Aorta (tissue), 5 donors: ENCODE measurements around the gene LONRF2. TPM values are rescaled to one million over a fixed set of nuclear protein-coding genes. Genes with fewer than 3 reads are reported as not detected.

Source experiments
- ATAC-seq: fragments of 200-7000 bp; cut with Tn5 transposase; one replicate; pipeline ENCODE4 v1.9.1; 2022; ENCODE audit warnings: moderate library complexity; ENCODE audit not compliant: low FRiP score
- DNase-seq, 2 donors: peaks; one replicate each; pipeline ENCODE4 v3.0.0-alpha.2; 2020
- H3K27ac ChIP-seq, 2 donors: one replicate each; pipeline ENCODE4 v1.5.1; 2013; ENCODE audit warnings: low read length in 2 of 2, mild to moderate bottlenecking in 2 of 2, moderate library complexity in 2 of 2, control low read depth in 1 of 2, inconsistent platforms in 1 of 2, low read depth in 1 of 2
- H3K27me3 ChIP-seq, 2 donors: one replicate each; pipeline ENCODE4 v1.6.1; 2013; ENCODE audit warnings: control low read depth in 1 of 2, low read length in 1 of 2, mild to moderate bottlenecking in 1 of 2, moderate library complexity in 1 of 2; ENCODE audit not compliant: insufficient read depth in 2 of 2, control insufficient read depth in 1 of 2
- H3K36me3 ChIP-seq, 2 donors: one replicate each; pipeline ENCODE4 v1.6.1; 2013; ENCODE audit warnings: control low read depth in 1 of 2, low read length in 1 of 2, mild to moderate bottlenecking in 1 of 2; ENCODE audit not compliant: insufficient read depth in 2 of 2, control insufficient read depth in 1 of 2
- H3K4me1 ChIP-seq, 2 donors: one replicate each; pipeline ENCODE4 v1.6.1; 2013; ENCODE audit warnings: low read length in 2 of 2, control low read depth in 1 of 2, mild to moderate bottlenecking in 1 of 2, moderate library complexity in 1 of 2; ENCODE audit not compliant: insufficient read depth in 2 of 2, control insufficient read depth in 1 of 2
- H3K4me3 ChIP-seq, 2 donors: one replicate each; pipeline ENCODE4 v1.5.1; 2013; ENCODE audit warnings: low read length in 2 of 2, control low read depth in 1 of 2, mild to moderate bottlenecking in 1 of 2
- H3K9me3 ChIP-seq: one replicate; pipeline ENCODE4 v1.6.1; 2013; ENCODE audit warnings: mild to moderate bottlenecking, low read length; ENCODE audit not compliant: control insufficient read depth
- WGBS, 2 donors: extraction: QIAGEN DNeasy Blood & Tissue Kit; methylation state at CpG; one replicate each; pipeline ENCODE4 v1.1.7; 2013; 5-methylcytosine and 5-hydroxymethylcytosine counted together
- intact Hi-C, 2 donors: fragments of 100-400 bp; cut with DNase I; formaldehyde crosslinking; loops; one replicate each; pipeline versions ENCODE4 v1.14.2 to v1.15.0; 2022
- polyA plus RNA-seq, 2 donors: library from polyadenylated mRNA; stranded (reverse); fragments of 200-250 nt; gene quantifications; one replicate each; pipeline ENCODE4 v1.2.3, GENCODE V29; 2013
- total RNA-seq, 2 donors: library from RNA; stranded (reverse); fragmentation: NEBNext Ultra II Directional; extraction: Animal tissue kit (Norgen Biotek cat#: 25700); gene quantifications; one replicate each; pipeline ENCODE4 v1.2.1, GENCODE V29; 2021
- donor health status: healthy with polysubstance abuse.
- donor health status: Bipolar disorder and iron deficiency.
- donor health status: DM: no; HTN: no; CAD: no.
- donor health status: DM: no; HTN: no; CAD: no.
- donor health status: DM: yes; HTN: yes; CAD: no.

The LONRF2 gene
- total and polyA plus RNA-seq, 4 donors: 0.43 to 10.9 (median 5.5) TPM

GRCh38 chr2:100283724-100284501 lies 38.4 kb downstream of the LONRF2 start:
- ATAC-seq (no peak), DNase-seq (no peak)
- H3K4me1 ChIP-seq: no peaks in the 10 kb centered on the region
- no peak overlapping the region for H3K27ac ChIP-seq
- WGBS, 2 donors: 79 to 84% methylated on average over 20 of the region's 20 CpGs
- H3K36me3 ChIP-seq: peaks cover 0 to 10% of the 10 kb centered on the region in 2 donors
- H3K4me3 ChIP-seq: no peak overlapping the region
- intact Hi-C loops: no loop called here
- no peaks in the 10 kb centered on the region for H3K27me3 ChIP-seq
- no peaks in the 10 kb centered on the region for H3K9me3 ChIP-seq

DNA sequence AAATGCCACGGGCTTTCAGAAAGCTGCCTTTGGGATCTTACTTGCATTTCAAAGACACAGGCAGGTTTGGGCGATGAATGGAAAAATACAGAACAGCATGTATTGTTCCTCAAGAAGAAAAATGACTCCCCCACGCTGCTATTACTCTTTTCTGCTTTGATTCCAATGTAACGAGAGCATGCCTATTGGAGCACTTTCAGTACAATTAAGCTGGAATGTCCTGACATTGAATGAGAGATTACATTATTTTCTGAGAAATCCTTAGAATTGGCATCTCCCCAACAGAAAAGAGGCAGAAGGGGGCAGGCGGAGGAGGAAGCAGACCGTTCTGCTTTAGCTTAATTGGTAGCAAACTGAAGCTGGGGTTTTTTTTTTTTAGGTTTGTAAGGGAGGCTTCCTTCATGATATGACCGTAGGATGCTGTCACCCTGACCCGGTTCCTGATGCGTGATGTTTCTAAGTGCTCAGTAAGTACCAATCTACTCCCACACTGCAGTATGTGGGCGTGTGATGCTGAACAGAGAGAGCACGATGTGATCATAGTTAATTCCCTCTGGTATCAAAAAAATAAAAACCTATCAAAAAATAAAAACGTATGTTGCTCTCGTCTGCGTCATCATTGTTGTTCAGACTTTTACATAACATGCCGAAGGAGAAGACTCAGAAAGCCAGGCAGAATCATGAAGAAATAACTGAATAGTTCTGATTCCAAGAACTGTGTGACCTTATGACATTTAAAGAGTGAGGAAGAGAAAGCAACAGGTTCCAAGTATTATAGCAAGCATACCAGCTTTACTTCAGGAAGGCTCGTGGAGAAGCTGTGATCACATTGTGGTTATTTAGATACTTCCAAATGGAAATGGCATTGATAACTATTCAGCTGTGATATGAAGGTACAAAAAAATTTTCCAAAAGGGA lies 40.5 kb downstream of the LONRF2 start:
- intact Hi-C loops: no loop called here
- no peaks in the 10 kb centered on the region for H3K27me3 ChIP-seq
- H3K4me3 ChIP-seq: no peak overlapping the region
- H3K36me3 ChIP-seq: peaks cover 0 to 6% of the 10 kb centered on the region in 2 donors
- no peaks in the 10 kb centered on the region for H3K9me3 ChIP-seq
- H3K4me1 ChIP-seq: no peaks in the 10 kb centered on the region
- H3K27ac ChIP-seq: no peak overlapping the region
- WGBS, 2 donors: 45 to 48% methylated on average over 16 of the region's 16 CpGs
- ATAC-seq: peak; percentile 37
- DNase-seq: no peak

- no peaks in the 10 kb centered on the region for H3K9me3 ChIP-seq
- H3K27ac ChIP-seq: no peak overlapping the region
- no peaks in the 10 kb centered on the region for H3K27me3 ChIP-seq
- DNase-seq (no peak), ATAC-seq (no peak)
- H3K36me3 ChIP-seq: no peaks in the 10 kb centered on the region
- intact Hi-C loops: no loop called here
- H3K4me3 ChIP-seq: no peak overlapping the region
- no peaks in the 10 kb centered on the region for H3K4me1 ChIP-seq
- 86 to 90% methylated on average over 17 of the region's 17 CpGs for WGBS, 2 donors
Measured at GRCh38 chr2:100279586-100280534, 42.4 kb downstream of the LONRF2 start.

DNA sequence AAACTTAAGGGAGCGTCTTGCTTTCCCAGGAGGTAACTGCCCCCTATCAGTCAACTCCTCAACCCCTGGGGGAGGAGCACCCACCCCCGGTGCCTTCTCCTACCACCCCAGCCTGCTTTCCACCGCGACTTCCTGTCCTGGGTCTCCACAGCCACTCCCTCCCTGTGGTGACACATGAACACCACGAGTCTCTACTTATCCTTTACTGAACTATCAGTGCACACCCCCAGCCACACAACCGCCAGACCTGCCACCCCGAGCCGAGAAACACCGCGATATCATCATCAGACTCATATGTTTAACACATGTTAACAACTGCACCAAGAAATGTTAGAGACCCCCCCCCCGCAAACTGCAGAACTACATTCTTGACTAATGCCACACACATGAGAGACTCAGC lies 43.3 kb downstream of the LONRF2 start:
- intact Hi-C loops: no loop called here
- peak in 1 of 2 donors; percentile 66 for DNase-seq
- WGBS, 2 donors: 91% methylated on average over 11 of the region's 11 CpGs
- no peak for ATAC-seq
- Histone ChIP-seq H3K36me3 (no peaks in the 10 kb centered on the region), H3K4me1 (no peaks in the 10 kb centered on the region), H3K4me3 (no peak overlapping the region), H3K27ac (no peak overlapping the region), H3K27me3 (no peaks in the 10 kb centered on the region), H3K9me3 (no peaks in the 10 kb centered on the region)

GRCh38 chr2:100278501-100278900 lies 43.8 kb downstream of the LONRF2 start:
- no peak overlapping the region for H3K27ac ChIP-seq
- intact Hi-C loops: no loop called here
- no peak for ATAC-seq
- WGBS, 2 donors: 88 to 90% methylated on average over 12 of the region's 12 CpGs
- DNase-seq: no peak
- H3K27me3 ChIP-seq: no peaks in the 10 kb centered on the region
- no peak overlapping the region for H3K4me3 ChIP-seq
- no peaks in the 10 kb centered on the region for H3K4me1 ChIP-seq
- no peaks in the 10 kb centered on the region for H3K9me3 ChIP-seq
- H3K36me3 ChIP-seq: no peaks in the 10 kb centered on the region

DNA sequence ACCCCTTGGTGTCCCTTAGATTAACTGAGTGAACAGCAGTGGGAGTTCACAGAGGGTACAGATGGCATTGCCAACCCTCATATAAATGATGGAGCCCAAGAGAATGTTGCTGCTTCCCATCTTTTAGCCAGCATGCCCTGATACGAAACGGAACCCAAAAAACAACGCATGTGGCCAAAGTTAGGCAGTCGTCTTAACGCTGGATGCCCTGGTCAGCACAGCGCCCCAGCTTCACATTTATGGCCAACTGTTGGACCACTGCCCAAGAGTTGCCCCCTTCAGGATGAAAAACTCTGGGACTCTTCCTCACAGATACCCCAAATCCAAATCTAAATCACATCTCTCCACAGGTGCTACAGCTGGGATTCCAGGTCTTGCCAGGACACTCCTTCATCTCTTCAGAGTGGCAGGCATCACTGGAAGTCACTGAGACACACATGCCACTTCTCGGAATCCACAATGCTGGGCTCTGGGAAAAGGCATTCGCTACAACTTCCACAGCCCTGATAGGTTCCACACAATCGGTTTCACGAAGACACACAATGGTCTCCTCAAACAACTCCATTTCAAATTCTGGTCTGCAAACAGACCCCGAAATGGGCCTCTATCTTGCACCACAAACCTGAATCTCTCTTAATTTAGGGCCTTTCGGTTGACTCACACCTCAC lies 44.6 kb downstream of the LONRF2 start:
- no peaks in the 10 kb centered on the region for H3K27me3 ChIP-seq
- intact Hi-C loops: no loop called here
- DNase-seq: no peak
- no peaks in the 10 kb centered on the region for H3K9me3 ChIP-seq
- no peak overlapping the region for H3K27ac ChIP-seq
- H3K4me3 ChIP-seq: no peak overlapping the region
- WGBS, 2 donors: 97% methylated on average over 12 of the region's 12 CpGs
- no peaks in the 10 kb centered on the region for H3K4me1 ChIP-seq
- H3K36me3 ChIP-seq: no peaks in the 10 kb centered on the region
- no peak for ATAC-seq

GRCh38 chr2:100276716-100277115 lies 45.6 kb downstream of the LONRF2 start:
- Histone ChIP-seq H3K36me3 (no peaks in the 10 kb centered on the region), H3K27me3 (no peaks in the 10 kb centered on the region), H3K4me3 (no peak overlapping the region), H3K4me1 (no peaks in the 10 kb centered on the region), H3K9me3 (no peaks in the 10 kb centered on the region), H3K27ac (no peak overlapping the region)
- WGBS, 2 donors: 95 to 98% methylated on average over 4 of the region's 4 CpGs
- ATAC-seq (no peak), DNase-seq (no peak)
- intact Hi-C loops: no loop called here

DNA sequence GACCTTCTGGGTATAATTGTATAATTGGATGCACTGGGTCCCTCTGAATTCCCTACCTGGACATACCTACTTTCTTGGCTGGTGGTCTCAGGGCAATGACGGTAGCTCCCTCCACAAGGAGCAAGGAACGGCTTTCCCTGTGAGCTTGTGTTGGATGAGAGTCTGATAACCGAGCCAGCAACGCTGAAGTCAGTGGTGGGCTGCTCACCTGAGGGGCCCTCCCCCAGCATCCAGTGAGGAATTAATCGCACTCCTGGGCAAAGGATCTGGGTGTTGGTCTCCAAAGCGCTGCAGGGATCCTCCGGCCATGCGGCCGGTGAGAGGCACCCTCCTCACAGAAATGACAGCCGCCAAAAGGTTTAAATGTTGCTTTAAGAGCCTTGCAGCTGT lies 47.1 kb downstream of the LONRF2 start:
- Histone ChIP-seq H3K4me1 (no peaks in the 10 kb centered on the region), H3K36me3 (no peaks in the 10 kb centered on the region), H3K9me3 (no peaks in the 10 kb centered on the region), H3K27me3 (no peaks in the 10 kb centered on the region), H3K4me3 (no peak overlapping the region), H3K27ac (no peak overlapping the region)
- WGBS, 2 donors: 68 to 72% methylated on average over 10 of the region's 10 CpGs
- intact Hi-C loops: no loop called here
- no peak for DNase-seq
- ATAC-seq: no peak
